NT2/D1 (cell line): ENCODE results near the gene PPP1R17.

Experiments used
- YY1 ChIP-seq: IDR thresholded peaks from 2 replicates; pipeline ENCODE4 v1.6.1; 2011; ENCODE audit not compliant: insufficient read length, insufficient read depth
- ZNF274 ChIP-seq: IDR thresholded peaks from 2 replicates; pipeline ENCODE4 v1.6.1; 2011; ENCODE audit warnings: mild to moderate bottlenecking, low read depth, low read length

DNA sequence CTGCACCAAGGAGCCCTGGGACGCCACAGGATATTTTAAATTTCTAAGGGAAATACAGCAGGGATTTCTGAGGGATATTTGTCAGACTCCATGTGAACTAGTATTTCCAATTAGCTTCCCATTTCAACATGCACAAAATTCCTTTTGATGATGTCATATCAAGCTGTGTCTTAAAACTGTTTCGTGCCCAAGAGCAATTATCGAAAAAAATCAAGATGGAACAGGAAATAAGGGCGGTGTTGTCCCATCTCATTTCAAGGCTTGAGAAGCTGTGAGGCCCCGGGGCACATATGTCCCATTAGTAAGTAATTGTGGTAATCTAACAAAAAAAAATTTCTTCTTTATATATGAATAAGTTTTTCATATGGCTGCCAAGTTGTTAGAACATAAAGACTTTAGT lies 47.4 kb downstream of the PPP1R17 start:
- TF ChIP-seq YY1, result no peak
- no peak for TF ChIP-seq ZNF274
